Left kidney (tissue), 2 donors: ENCODE results near the gene TENT4A. TPM values are rescaled to one million over a fixed set of nuclear protein-coding genes. Genes with fewer than 3 reads are reported as not detected.
A peak's percentile ranks its signal among the peaks of the same experiment; 100 is the strongest.

Experiments used
- DNase-seq: peaks from one replicate; pipeline ENCODE4 v3.0.0-alpha.2; 2013
- polyA plus RNA-seq: library from polyadenylated mRNA; unstranded; fragments of 120-200 nt; gene quantifications from one replicate; pipeline ENCODE4 v1.2.1, GENCODE V29; 2013; ENCODE audit not compliant: insufficient read length

The TENT4A gene
- polyA plus RNA-seq, 1 donor = 35.6 TPM

DNA sequence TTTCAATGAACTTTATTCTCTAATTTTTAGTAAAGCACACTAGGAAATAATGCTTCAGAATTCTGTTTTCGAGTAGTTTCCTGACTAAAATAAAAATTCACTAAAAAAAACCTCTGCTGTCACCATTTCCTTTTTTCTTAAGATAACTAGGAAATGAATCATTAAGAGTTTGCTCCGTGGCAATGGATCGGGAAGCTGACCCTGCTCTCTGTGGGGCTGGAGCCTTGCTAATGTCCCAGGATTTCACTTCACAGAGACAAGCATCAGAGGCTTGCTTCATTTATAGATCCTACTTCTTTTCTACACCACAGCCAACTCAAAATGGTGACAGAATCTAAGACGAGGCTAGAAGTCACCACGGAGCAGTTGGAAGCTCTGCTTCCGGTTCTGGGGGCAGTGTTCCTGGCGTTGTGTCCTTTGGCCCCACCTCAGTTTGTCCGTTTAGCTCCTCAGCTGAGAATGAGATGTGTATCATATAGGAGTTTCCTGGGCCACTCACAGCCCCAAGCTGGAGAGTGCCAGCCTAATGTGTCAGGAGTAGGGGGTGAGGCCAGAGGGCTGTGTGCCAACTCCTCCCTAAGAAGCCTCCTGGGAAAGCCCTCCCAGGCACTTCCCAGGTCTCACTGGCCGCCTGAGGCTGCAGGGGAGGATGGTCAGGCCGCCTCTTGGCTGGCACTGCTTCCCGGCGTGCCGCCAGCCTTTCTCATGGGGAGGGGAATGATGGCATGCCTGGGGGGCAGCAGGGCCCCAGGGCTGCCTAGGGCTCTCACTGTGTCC is 19.6 kb downstream of the TENT4A start:
- DNase-seq = no peak

GRCh38 chr5:6733411-6734242 is 20.4 kb downstream of the TENT4A start:
- DNase-seq = no peak

GRCh38 chr5:6734243-6734700 is 21.0 kb downstream of the TENT4A start:
- no peak for DNase-seq

GRCh38 chr5:6734781-6735180 is 21.5 kb downstream of the TENT4A start:
- DNase-seq = no peak

DNA sequence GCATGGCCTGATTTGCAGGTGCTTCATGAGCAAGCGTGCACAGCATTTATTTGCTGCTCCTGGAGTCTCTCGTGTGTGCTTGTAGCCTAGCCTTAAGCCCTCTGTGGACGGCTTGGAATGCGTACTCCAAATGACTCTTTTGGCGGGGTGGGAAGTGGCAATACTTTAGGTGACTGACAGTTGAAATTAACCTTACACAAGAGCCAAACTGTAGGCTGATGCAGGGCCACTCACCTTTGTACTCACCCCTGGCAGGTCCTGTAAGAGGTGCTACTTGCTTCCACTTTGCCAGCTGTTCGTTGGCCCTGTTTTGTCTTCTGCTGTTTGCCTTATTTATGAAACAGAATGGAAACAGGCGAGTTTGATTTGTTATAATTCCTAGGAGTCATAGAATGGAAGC is 22.9 kb downstream of the TENT4A start:
- no peak for DNase-seq

GRCh38 chr5:6736524-6737042 is 23.4 kb downstream of the TENT4A start:
- DNase-seq = no peak

GRCh38 chr5:6737043-6737941 is 24.1 kb downstream of the TENT4A start:
- no peak for DNase-seq

DNA sequence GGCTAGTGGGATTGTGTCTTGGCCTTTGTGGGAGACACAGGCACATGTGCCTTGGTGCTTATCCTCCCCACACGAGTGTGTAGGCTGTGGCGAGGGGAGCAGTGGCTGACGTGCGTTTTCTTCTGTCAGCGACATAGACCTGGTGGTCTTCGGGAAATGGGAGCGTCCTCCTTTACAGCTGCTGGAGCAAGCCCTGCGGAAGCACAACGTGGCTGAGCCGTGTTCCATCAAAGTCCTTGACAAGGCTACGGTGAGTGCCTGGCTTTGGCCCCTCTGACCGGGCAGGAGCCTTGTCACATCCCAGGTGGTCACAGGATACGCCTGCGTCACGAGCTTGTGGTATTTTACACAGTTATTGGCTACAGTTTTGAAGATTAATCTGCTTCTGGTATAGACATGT is 26.4 kb downstream of the TENT4A start:
- DNase-seq = no peak

- DNase-seq = no peak
These were observed 27.4 kb downstream of the TENT4A start for GRCh38 chr5:6740586-6741150.

DNA sequence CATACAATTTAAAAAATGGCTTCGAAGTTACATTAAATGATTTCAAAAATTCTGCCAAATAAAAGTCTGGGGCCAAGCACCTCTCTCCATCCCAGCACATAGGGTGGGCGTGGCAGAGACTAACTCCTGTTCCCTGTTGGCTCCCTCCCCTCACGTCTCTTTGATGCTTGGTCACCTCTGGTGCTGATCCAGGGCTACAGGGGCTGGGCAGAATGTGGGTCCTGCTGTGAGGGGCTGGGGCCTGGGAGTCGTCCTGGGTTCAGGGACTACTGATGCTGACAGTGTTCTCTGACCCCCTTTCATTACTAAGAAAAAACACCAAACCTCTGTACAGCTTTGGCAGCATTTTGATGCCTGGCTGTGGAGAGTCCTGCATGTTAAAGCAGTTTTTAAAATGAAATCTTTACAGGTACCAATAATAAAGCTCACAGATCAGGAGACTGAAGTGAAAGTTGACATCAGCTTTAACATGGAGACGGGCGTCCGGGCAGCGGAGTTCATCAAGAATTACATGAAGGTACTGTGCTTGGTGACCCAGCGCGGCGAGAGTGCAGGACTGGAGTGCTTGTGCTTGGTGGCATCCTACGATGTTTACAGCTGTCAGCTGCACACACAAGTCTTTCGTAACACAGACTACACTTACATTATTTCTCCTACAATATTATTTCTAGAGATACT is 29.0 kb downstream of the TENT4A start:
- DNase-seq = no peak

DNA sequence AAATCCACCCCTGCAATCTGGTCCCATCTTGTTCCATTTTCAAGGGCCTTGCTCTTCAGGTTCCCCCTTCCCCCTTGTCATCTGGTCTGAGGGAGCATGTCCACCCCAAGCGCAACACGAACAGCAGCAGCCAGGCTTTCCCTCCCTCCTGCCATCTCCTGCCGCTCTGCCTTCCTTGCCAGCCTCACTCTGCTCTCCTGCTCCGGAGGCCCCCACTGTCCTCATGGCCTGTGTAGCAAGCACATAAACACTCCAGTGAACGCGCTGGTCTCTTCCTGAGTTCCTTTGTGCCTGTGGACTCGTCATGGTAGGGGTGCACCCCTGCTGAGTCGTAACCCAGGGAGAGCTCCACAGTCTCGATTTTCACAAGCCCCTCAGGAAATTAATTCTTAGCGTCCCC is 29.9 kb downstream of the TENT4A start:
- no peak for DNase-seq

DNA sequence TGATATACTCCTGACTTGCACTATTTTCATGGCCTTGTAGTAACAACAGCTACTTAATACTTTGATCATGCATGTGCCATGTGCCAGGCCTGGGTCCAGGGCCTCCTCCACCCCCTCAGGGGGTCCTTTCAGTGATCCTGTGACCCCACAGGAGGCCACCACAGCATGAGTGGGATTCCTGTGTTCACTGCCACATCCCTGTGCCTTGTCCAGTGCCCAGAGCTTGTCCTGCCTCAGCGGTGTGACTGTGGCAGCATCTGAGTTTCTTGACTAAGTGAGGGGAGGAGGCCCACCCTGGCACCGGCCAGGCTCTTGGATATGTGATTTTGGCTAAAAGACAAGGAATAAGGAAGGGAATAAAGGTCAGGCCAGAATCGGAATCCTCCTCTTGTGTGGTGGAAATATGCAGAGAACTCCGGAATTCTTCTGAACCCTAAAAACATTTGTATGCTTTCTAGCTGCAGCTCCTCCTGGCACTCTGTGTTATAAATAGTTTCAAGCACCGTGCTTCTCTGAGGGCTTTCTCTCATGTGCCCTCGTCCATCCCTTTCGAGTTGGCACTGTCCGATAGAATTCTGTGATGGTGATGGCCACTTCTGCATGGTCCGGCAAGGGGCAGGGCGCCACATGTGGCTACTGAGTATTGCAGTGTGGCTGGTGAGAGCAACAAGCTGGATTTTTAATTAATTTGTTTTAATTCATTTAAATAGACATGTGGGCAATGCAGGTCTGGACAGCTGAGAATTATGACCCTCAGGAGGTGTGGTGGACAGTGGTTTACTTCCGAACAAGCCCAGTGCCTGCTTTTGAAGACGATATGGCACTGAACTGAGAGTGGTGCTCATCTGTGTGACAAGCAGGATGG is 31.8 kb downstream of the TENT4A start:
- no peak for DNase-seq

DNA sequence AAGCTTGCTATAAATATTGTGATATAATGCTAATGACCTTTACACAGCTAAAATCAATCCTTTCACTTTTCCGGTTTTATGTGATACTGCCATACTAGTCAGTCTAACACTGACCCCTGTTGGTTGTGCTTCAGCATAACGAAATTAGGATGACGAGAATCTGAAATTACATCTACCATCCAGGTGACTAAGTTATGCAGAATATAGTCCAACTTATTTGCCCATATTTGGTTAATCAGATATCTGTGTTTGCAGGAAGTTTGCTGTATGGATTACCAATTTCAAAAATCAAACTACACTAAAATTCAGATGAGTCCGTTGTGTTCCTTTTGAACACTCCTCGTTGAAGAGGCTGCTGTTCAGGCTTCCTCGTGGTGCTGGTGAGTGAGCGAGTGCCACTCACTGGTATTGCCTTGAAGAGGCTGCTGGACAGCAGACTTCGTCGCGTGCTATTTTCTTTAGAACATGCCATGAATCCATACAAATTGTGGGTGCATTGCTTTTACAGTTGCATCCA is 32.5 kb downstream of the TENT4A start:
- peak; percentile 18 for DNase-seq

- DNase-seq = no peak
These were observed 33.0 kb downstream of the TENT4A start for GRCh38 chr5:6746244-6746643.

DNA sequence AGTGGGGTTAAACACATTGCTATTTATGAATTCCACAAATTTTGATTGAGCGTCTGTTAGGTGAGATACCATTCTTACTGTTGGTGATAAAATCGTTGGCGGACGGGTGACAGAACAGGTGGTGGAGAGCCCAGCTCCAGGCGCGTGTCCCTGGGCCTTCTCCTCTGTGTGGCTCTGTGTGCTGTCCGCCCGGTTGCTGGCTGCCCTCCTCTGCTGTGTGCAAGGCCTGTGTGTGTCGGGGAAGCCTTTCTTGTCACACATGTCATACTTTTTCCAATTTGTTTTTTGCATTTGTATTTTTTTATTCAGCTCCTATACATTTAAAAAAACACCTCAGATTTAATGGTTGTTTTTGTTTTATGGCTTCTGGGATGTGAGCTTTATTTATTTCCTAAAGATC is 33.9 kb downstream of the TENT4A start:
- no peak for DNase-seq

GRCh38 chr5:6748142-6748541 is 34.9 kb downstream of the TENT4A start:
- no peak for DNase-seq

- DNase-seq = no peak
These were observed 35.9 kb downstream of the TENT4A start for GRCh38 chr5:6749026-6749716.

- no peak for DNase-seq
These were observed 37.1 kb downstream of the TENT4A start for GRCh38 chr5:6750142-6750840.
